CD4-positive, alpha-beta T cell (primary cell): ENCODE results near the gene EIF4EBP2. TPM values are rescaled to one million over a fixed set of nuclear protein-coding genes. Genes with fewer than 3 reads are reported as not detected.

Experiments used
- ATAC-seq: fragments of 200-7000 bp; cut with Tn5 transposase; one replicate; pipeline ENCODE4 v1.10.0; 2022; ENCODE audit warnings: mild to moderate bottlenecking; ENCODE audit not compliant: poor library complexity
- CTCF ChIA-PET: fragments of 350-600 bp; sonication (Branson Sonifier 250); formaldehyde crosslinking; loops from one replicate; lab custom pipeline; 2021; ENCODE audit warnings: antibody characterized with exemption, inconsistent platforms; lab: Charles Lee
- POLR2A ChIA-PET: fragments of 350-600 bp; sonication (Branson Sonifier 250); formaldehyde crosslinking; loops from one replicate; lab custom pipeline; 2021; ENCODE audit warnings: antibody characterized with exemption, inconsistent platforms; lab: Charles Lee
- DNase-seq, 14 experiments: peaks; one replicate each; pipeline ENCODE4 v3.0.0-alpha.2; 2013 to 2020; ENCODE audit warnings: mixed read lengths in 2 of 14
- H3K27ac ChIP-seq, 2 donors: one replicate each; pipeline versions ENCODE4 v1.5.1 to v1.7.0; 2013; ENCODE audit warnings: low read length in 2 of 2, low read depth in 1 of 2, mild to moderate bottlenecking in 1 of 2
- H3K27me3 ChIP-seq, 2 experiments: 1 replicate in 1 of 2; 2 replicates in 1 of 2; pipeline versions ENCODE4 v1.6.1 to v1.7.0; 2013; ENCODE audit warnings: low read length in 2 of 2, control low read depth in 1 of 2, mild to moderate bottlenecking in 1 of 2, moderate library complexity in 1 of 2; ENCODE audit not compliant: insufficient read depth in 2 of 2, control insufficient read depth in 1 of 2
- H3K36me3 ChIP-seq: one replicate; pipeline ENCODE4 v1.6.1; 2013; ENCODE audit warnings: low read length, control low read depth; ENCODE audit not compliant: insufficient read depth
- H3K4me1 ChIP-seq: one replicate; pipeline ENCODE4 v1.6.1; 2013; ENCODE audit warnings: low read length, control low read depth; ENCODE audit not compliant: insufficient read depth
- H3K4me3 ChIP-seq: one replicate; pipeline ENCODE4 v1.5.1; 2013; ENCODE audit warnings: mild to moderate bottlenecking, low read length, moderate library complexity
- H3K9me3 ChIP-seq, 2 experiments: 1 replicate in 1 of 2; 2 replicates in 1 of 2; pipeline versions ENCODE4 v1.6.1 to v1.7.0; 2013; ENCODE audit warnings: low read length in 2 of 2, mild to moderate bottlenecking in 2 of 2, control low read depth in 1 of 2, moderate library complexity in 1 of 2; ENCODE audit not compliant: control insufficient read depth in 1 of 2, insufficient read depth in 1 of 2
- H3K27ac Mint-ChIP-seq: one replicate; pipeline ENCODE4 v1.8.0; 2020; ENCODE audit warnings: mixed read lengths
- H3K27me3 Mint-ChIP-seq: one replicate; pipeline ENCODE4 v1.8.0; 2021; ENCODE audit warnings: mixed read lengths
- H3K36me3 Mint-ChIP-seq: one replicate; pipeline ENCODE4 v1.8.0; 2021; ENCODE audit warnings: low read depth, mixed read lengths
- H3K4me1 Mint-ChIP-seq: one replicate; pipeline ENCODE4 v1.8.0; 2021; ENCODE audit warnings: low read depth, mixed read lengths
- H3K4me3 Mint-ChIP-seq: one replicate; pipeline ENCODE4 v1.8.0; 2020; ENCODE audit warnings: mild to moderate bottlenecking, mixed read lengths
- H3K9me3 Mint-ChIP-seq: one replicate; pipeline ENCODE4 v1.8.0; 2020; ENCODE audit warnings: mixed read lengths
- intact Hi-C, 2 experiments: fragments of 100-400 bp; cut with DNase I in 1 of 2; cut with micrococcal nuclease in 1 of 2; formaldehyde crosslinking; loops; one replicate each; pipeline versions ENCODE4 v1.15.1 to v1.9.0; 2023 to 2025; cut with DNase I, micrococcal nuclease
- total RNA-seq, 174 experiments: library from RNA in 2 of 174; stranded (reverse) in 2 of 174; gene quantifications; one replicate each; pipeline ENCODE4 v1.2.3 and lab custom pipeline; 2021 to 2026
- TF ChIP-seq, protein P1 (sequence below): fragments of 200-600 bp; IDR thresholded peaks from one replicate; pipeline ENCODE4 v1.8.0; 2022; ENCODE audit warnings: antibody characterized with exemption, mild to moderate bottlenecking

The EIF4EBP2 gene
- total RNA-seq, 2 experiments from 2014 or later, result 21.4 to 22.6 TPM

- Histone ChIP-seq H3K27ac (no peak overlapping the region), H3K27me3 (no peaks in the 10 kb centered on the region), H3K4me3 (no peak overlapping the region), H3K9me3 (no peaks in the 10 kb centered on the region), H3K4me1 (peaks cover 19% of the 10 kb centered on the region), H3K36me3 (no peaks in the 10 kb centered on the region)
- Mint-ChIP-seq H3K36me3 (no peaks in the 10 kb centered on the region), H3K4me1 (peaks cover 33% of the 10 kb centered on the region), H3K9me3 (no peaks in the 10 kb centered on the region), H3K27ac (no peak overlapping the region), H3K27me3 (no peaks in the 10 kb centered on the region), H3K4me3 (no peak overlapping the region)
- POLR2A ChIA-PET, result no interaction called here
- intact Hi-C loops, result no loop called here
- DNase-seq (no peak), ATAC-seq (no peak)
- TF ChIP-seq, protein P1, sequence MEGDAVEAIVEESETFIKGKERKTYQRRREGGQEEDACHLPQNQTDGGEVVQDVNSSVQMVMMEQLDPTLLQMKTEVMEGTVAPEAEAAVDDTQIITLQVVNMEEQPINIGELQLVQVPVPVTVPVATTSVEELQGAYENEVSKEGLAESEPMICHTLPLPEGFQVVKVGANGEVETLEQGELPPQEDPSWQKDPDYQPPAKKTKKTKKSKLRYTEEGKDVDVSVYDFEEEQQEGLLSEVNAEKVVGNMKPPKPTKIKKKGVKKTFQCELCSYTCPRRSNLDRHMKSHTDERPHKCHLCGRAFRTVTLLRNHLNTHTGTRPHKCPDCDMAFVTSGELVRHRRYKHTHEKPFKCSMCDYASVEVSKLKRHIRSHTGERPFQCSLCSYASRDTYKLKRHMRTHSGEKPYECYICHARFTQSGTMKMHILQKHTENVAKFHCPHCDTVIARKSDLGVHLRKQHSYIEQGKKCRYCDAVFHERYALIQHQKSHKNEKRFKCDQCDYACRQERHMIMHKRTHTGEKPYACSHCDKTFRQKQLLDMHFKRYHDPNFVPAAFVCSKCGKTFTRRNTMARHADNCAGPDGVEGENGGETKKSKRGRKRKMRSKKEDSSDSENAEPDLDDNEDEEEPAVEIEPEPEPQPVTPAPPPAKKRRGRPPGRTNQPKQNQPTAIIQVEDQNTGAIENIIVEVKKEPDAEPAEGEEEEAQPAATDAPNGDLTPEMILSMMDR, result no peak
- CTCF ChIA-PET, result no interaction called here
Measured at GRCh38 chr10:70472799-70473454, 69.0 kb downstream of the EIF4EBP2 start.

- intact Hi-C loops, result loop anchor here in 1 of 2 experiments (5.0 kb wide), 2 partner anchors 242 to 343 kb away; partner anchors contain the start of genes PPA1 and SGPL1
Measured at GRCh38 chr10:70474780-70475179, 70.8 kb downstream of the EIF4EBP2 start.

GRCh38 chr10:70475661-70476060, 71.7 kb downstream of the EIF4EBP2 start:
- H3K27ac ChIP-seq, result no peak overlapping the region
- Mint-ChIP-seq H3K36me3 (no peaks in the 10 kb centered on the region), H3K4me3 (no peak overlapping the region), H3K27me3 (no peaks in the 10 kb centered on the region), H3K9me3 (no peaks in the 10 kb centered on the region), H3K27ac (no peak overlapping the region), H3K4me1 (peaks cover 52% of the 10 kb centered on the region)
- no peak overlapping the region for H3K4me3 ChIP-seq
- no peaks in the 10 kb centered on the region for H3K27me3 ChIP-seq
- ATAC-seq (no peak), DNase-seq (no peak)
- intact Hi-C loops, result loop anchor here in 1 of 2 experiments (5.0 kb wide), 2 partner anchors 243 to 342 kb away; partner anchors contain the start of genes PPA1 and SGPL1
- H3K36me3 ChIP-seq, result no peaks in the 10 kb centered on the region
- CTCF ChIA-PET, result interaction anchor here (2.5 kb wide), 1 partner anchor 14 kb away, joined by 8 read pairs; no protein-coding TSS in a partner anchor
- no peaks in the 10 kb centered on the region for H3K9me3 ChIP-seq
- POLR2A ChIA-PET, result no interaction called here
- TF ChIP-seq, protein P1, result no peak
- peaks cover 43% of the 10 kb centered on the region for H3K4me1 ChIP-seq

More at GRCh38 chr10:70474780-70475179, 70.8 kb downstream of the EIF4EBP2 start:
- no peaks in the 10 kb centered on the region for H3K27me3 Mint-ChIP-seq
- H3K36me3 Mint-ChIP-seq, result no peaks in the 10 kb centered on the region
- no peak overlapping the region for H3K4me3 ChIP-seq
- ChIA-PET POLR2A (no interaction called here), CTCF (interaction anchor here (2.5 kb wide), 1 partner anchor 13 kb away, joined by 8 read pairs; no protein-coding TSS in a partner anchor)
- H3K27me3 ChIP-seq, result no peaks in the 10 kb centered on the region
- no peaks in the 10 kb centered on the region for H3K9me3 Mint-ChIP-seq
- DNase-seq, result no peak
- peaks cover 34% of the 10 kb centered on the region for H3K4me1 ChIP-seq
- peaks cover 43% of the 10 kb centered on the region for H3K4me1 Mint-ChIP-seq
- no peak overlapping the region for H3K4me3 Mint-ChIP-seq
- no peak overlapping the region for H3K27ac Mint-ChIP-seq
- no peak overlapping the region for H3K27ac ChIP-seq
- TF ChIP-seq, protein P1, result no peak
- no peaks in the 10 kb centered on the region for H3K36me3 ChIP-seq
- ATAC-seq, result no peak
- no peaks in the 10 kb centered on the region for H3K9me3 ChIP-seq
